H9 (cell line): Measurements from ENCODE around the gene TGM5. TPM values are rescaled to one million over a fixed set of nuclear protein-coding genes. Genes with fewer than 3 reads are reported as not detected.

Experiments used
- DNase-seq: peaks from one replicate; pipeline ENCODE4 v3.0.0-alpha.2; 2017
- H2AFZ ChIP-seq: one replicate; pipeline ENCODE4 v1.6.1; 2013; ENCODE audit warnings: mild to moderate bottlenecking, low read length, control low read depth, moderate library complexity
- H2AK5ac ChIP-seq: 2 replicates; pipeline ENCODE4 v1.6.1; 2013; ENCODE audit warnings: low read length, control low read depth, mixed read lengths; ENCODE audit not compliant: insufficient read length
- H2BK120ac ChIP-seq: one replicate; pipeline ENCODE4 v1.6.1; 2013; ENCODE audit warnings: low read depth, mild to moderate bottlenecking, low read length, control low read depth, inconsistent platforms; ENCODE audit not compliant: poor library complexity, severe bottlenecking
- H2BK12ac ChIP-seq: 2 replicates; pipeline ENCODE4 v1.6.1; 2013; ENCODE audit warnings: low read length, control low read depth, mixed read lengths, low read depth; ENCODE audit not compliant: insufficient read length
- H2BK15ac ChIP-seq: 2 replicates; pipeline ENCODE4 v1.6.1; 2013; ENCODE audit warnings: low read depth, low read length, control low read depth
- H2BK20ac ChIP-seq: one replicate; pipeline ENCODE4 v1.6.1; 2013; ENCODE audit warnings: low read depth, mild to moderate bottlenecking, low read length, control low read depth, inconsistent platforms; ENCODE audit not compliant: poor library complexity, severe bottlenecking
- H2BK5ac ChIP-seq: 2 replicates; pipeline ENCODE4 v1.6.1; 2013; ENCODE audit warnings: low read length, control low read depth, mixed read lengths; ENCODE audit not compliant: insufficient read length
- H3K14ac ChIP-seq: 2 replicates; pipeline ENCODE4 v1.6.1; 2013; ENCODE audit warnings: low read length, control low read depth; ENCODE audit not compliant: insufficient read depth
- H3K18ac ChIP-seq: 2 replicates; pipeline ENCODE4 v1.6.1; 2013; ENCODE audit warnings: low read depth, mild to moderate bottlenecking, mixed read lengths, low read length, control low read depth; ENCODE audit not compliant: insufficient read length
- H3K23ac ChIP-seq: 2 replicates; pipeline ENCODE4 v1.6.1; 2013; ENCODE audit warnings: low read length, control low read depth, mixed read lengths, low read depth; ENCODE audit not compliant: insufficient read length
- H3K23me2 ChIP-seq: 2 replicates; pipeline ENCODE4 v1.6.1; 2013; ENCODE audit warnings: low read depth, mild to moderate bottlenecking, mixed read lengths, low read length, control low read depth; ENCODE audit not compliant: insufficient read length, poor library complexity, severe bottlenecking
- H3K27ac ChIP-seq: 2 replicates; pipeline ENCODE4 v1.5.1; 2013; ENCODE audit warnings: low read length, control low read depth, mixed read lengths, low read depth; ENCODE audit not compliant: insufficient read length
- H3K27me3 ChIP-seq: 2 replicates; pipeline ENCODE4 v1.6.1; 2013; ENCODE audit warnings: low read length, control low read depth, inconsistent platforms; ENCODE audit not compliant: insufficient read depth
- H3K4ac ChIP-seq: 2 replicates; pipeline ENCODE4 v1.6.1; 2013; ENCODE audit warnings: low read depth, mild to moderate bottlenecking, control low read depth, inconsistent platforms, low read length, moderate library complexity
- H3K4me1 ChIP-seq: 2 replicates; pipeline ENCODE4 v1.6.1; 2013; ENCODE audit warnings: low read length, control low read depth, inconsistent platforms; ENCODE audit not compliant: insufficient read depth
- H3K4me2 ChIP-seq: 2 replicates; pipeline ENCODE4 v1.6.1; 2013; ENCODE audit warnings: low read length, control low read depth, mixed read lengths; ENCODE audit not compliant: insufficient read length, insufficient read depth
- H3K56ac ChIP-seq: 2 replicates; pipeline ENCODE4 v1.6.1; 2013; ENCODE audit warnings: low read depth, mild to moderate bottlenecking, mixed read lengths, low read length, control low read depth; ENCODE audit not compliant: insufficient read length
- H3K79me1 ChIP-seq: 2 replicates; pipeline ENCODE4 v1.6.1; 2013; ENCODE audit warnings: low read depth, mild to moderate bottlenecking, moderate library complexity, low read length, control low read depth, inconsistent platforms; ENCODE audit not compliant: insufficient read depth, poor library complexity, severe bottlenecking
- H3K79me2 ChIP-seq: 2 replicates; pipeline ENCODE4 v1.6.1; 2013; ENCODE audit warnings: low read length, control low read depth, inconsistent platforms; ENCODE audit not compliant: insufficient read depth
- H3K9ac ChIP-seq: 2 replicates; pipeline ENCODE4 v1.6.1; 2013; ENCODE audit warnings: low read length, control low read depth, mixed read lengths; ENCODE audit not compliant: insufficient read length; ENCODE audit errors: extremely low read depth
- H3K9me3 ChIP-seq: one replicate; pipeline ENCODE4 v1.6.1; 2013; ENCODE audit warnings: low read depth, low read length, inconsistent platforms; ENCODE audit not compliant: control insufficient read depth
- H3T11ph ChIP-seq: one replicate; pipeline ENCODE4 v1.6.1; 2013; ENCODE audit warnings: mild to moderate bottlenecking, low read length, control low read depth, inconsistent platforms
- H4K20me1 ChIP-seq: one replicate; pipeline ENCODE4 v1.6.1; 2013; ENCODE audit not compliant: control insufficient read depth, insufficient read length, insufficient read depth
- H4K5ac ChIP-seq: 2 replicates; pipeline ENCODE4 v1.6.1; 2013; ENCODE audit warnings: low read depth, mild to moderate bottlenecking, mixed read lengths, low read length, control low read depth; ENCODE audit not compliant: insufficient read length
- H4K8ac ChIP-seq: replicated peaks from 2 replicates; pipeline ENCODE4 v1.6.1; 2013; ENCODE audit warnings: low read length, control low read depth, mixed read lengths, low read depth; ENCODE audit not compliant: insufficient read length
- H4K91ac ChIP-seq: 2 replicates; pipeline ENCODE4 v1.6.1; 2013; ENCODE audit warnings: low read depth, mild to moderate bottlenecking, moderate library complexity, mixed read lengths, low read length, control low read depth; ENCODE audit not compliant: insufficient read length
- H3K27ac Mint-ChIP-seq, 3 experiments: 2 replicates in 2 of 3; 3 replicates in 1 of 3; pipeline ENCODE4 v1.8.0; 2020 to 2021; ENCODE audit warnings: mixed read lengths in 3 of 3, mild to moderate bottlenecking in 1 of 3, moderate library complexity in 1 of 3
- H3K27me3 Mint-ChIP-seq: 2 replicates; pipeline ENCODE4 v1.8.0; 2021; ENCODE audit warnings: low read depth, mild to moderate bottlenecking, moderate library complexity, mixed read lengths
- H3K36me3 Mint-ChIP-seq, 3 experiments: 2 replicates in 2 of 3; 3 replicates in 1 of 3; pipeline ENCODE4 v1.8.0; 2020 to 2021; ENCODE audit warnings: low read depth in 3 of 3, mixed read lengths in 3 of 3; ENCODE audit not compliant: insufficient read depth in 1 of 3
- H3K4me1 Mint-ChIP-seq, 2 experiments: 2 replicates each; pipeline ENCODE4 v1.8.0; 2020; ENCODE audit warnings: mixed read lengths in 2 of 2
- H3K4me3 Mint-ChIP-seq, 2 experiments: 2 replicates in 1 of 2; 3 replicates in 1 of 2; pipeline ENCODE4 v1.8.0; 2020 to 2021; ENCODE audit warnings: mild to moderate bottlenecking in 2 of 2, mixed read lengths in 2 of 2, moderate library complexity in 1 of 2
- H3K9me3 Mint-ChIP-seq, 2 experiments: 2 replicates in 1 of 2; 3 replicates in 1 of 2; pipeline ENCODE4 v1.8.0; 2020; ENCODE audit warnings: mild to moderate bottlenecking in 2 of 2, mixed read lengths in 2 of 2, moderate library complexity in 1 of 2
- WGBS: extraction: QIAGEN DNeasy Blood & Tissue Kit; methylation state at CpG from one replicate; pipeline ENCODE4 v1.1.7; 2013; ENCODE audit warnings: missing lambda C conversion rate, low lambda C conversion rate, mixed read lengths; ENCODE audit not compliant: insufficient read length; ENCODE audit errors: extremely low coverage; 5-methylcytosine and 5-hydroxymethylcytosine counted together
- total RNA-seq: library from RNA; stranded (reverse); gene quantifications from 2 replicates; pipeline ENCODE4 v1.2.1, GENCODE V29; 2021
- TF ChIP-seq, protein P1 (sequence below): fragments of 200-600 bp; sonication (generic); conservative IDR thresholded peaks from 3 replicates; pipeline ENCODE4 v1.8.0; 2021; ENCODE audit warnings: antibody characterized with exemption, mild to moderate bottlenecking

TGM5 gene
- total RNA-seq, 1 experiment from 2014 or later: not detected

DNA sequence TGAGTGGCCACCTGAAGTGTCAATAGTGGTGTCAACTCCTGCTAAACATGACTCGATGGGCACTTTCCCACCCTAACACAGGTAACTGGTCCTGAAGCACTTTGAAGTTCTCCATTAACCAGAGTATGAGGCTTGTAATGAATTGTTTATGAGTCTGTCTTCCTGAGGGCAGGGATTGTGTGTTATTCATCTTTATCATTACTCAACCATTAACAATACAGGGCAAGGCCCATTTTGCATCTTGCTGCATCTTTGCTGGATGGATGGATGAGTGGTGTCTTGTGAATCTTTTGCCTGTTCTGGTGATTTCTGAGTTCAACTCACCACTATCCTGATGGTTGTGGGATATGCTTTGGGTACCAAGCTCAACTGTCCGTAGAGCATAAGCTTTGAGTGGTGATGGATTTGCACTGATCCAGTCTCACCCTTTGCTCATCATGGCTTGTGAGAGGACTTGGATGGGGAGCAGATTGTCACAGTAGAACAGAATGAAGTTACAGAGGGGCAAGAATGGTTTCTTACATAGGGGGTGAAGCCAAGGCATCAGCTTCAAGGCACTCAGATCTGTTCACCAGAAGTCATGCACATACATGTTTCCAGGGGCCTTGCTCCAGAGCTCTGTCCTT lies 23.6 kb downstream of the TGM5 start:
- H3K23ac ChIP-seq: no peak overlapping the region
- peaks cover 6% of the 10 kb centered on the region for H3K27me3 Mint-ChIP-seq
- no peaks in the 10 kb centered on the region for H4K20me1 ChIP-seq
- H3K14ac ChIP-seq: no peak overlapping the region
- no peak overlapping the region for H4K5ac ChIP-seq
- H2BK120ac ChIP-seq: no peak overlapping the region
- H3T11ph ChIP-seq: no peak overlapping the region
- H3K4ac ChIP-seq: no peak overlapping the region
- no peaks in the 10 kb centered on the region for H3K79me1 ChIP-seq
- H2BK15ac ChIP-seq: no peak overlapping the region
- H3K79me2 ChIP-seq: no peaks in the 10 kb centered on the region
- H3K9ac ChIP-seq: no peak overlapping the region
- no peak overlapping the region for H2AK5ac ChIP-seq
- no peaks in the 10 kb centered on the region for H3K23me2 ChIP-seq
- H4K8ac ChIP-seq: no peak overlapping the region
- no peak overlapping the region for H2BK12ac ChIP-seq
- no peaks in the 10 kb centered on the region for H3K27me3 ChIP-seq
- no peak overlapping the region for H2BK5ac ChIP-seq
- H3K27ac ChIP-seq: no peak overlapping the region
- DNase-seq: no peak
- H2BK20ac ChIP-seq: no peak overlapping the region
- no peak overlapping the region for H4K91ac ChIP-seq
- TF ChIP-seq, protein P1, sequence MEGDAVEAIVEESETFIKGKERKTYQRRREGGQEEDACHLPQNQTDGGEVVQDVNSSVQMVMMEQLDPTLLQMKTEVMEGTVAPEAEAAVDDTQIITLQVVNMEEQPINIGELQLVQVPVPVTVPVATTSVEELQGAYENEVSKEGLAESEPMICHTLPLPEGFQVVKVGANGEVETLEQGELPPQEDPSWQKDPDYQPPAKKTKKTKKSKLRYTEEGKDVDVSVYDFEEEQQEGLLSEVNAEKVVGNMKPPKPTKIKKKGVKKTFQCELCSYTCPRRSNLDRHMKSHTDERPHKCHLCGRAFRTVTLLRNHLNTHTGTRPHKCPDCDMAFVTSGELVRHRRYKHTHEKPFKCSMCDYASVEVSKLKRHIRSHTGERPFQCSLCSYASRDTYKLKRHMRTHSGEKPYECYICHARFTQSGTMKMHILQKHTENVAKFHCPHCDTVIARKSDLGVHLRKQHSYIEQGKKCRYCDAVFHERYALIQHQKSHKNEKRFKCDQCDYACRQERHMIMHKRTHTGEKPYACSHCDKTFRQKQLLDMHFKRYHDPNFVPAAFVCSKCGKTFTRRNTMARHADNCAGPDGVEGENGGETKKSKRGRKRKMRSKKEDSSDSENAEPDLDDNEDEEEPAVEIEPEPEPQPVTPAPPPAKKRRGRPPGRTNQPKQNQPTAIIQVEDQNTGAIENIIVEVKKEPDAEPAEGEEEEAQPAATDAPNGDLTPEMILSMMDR: no peak
- H3K4me3 Mint-ChIP-seq: no peak overlapping the region
- no peak overlapping the region for H3K27ac Mint-ChIP-seq
- no peak overlapping the region for H3K4me2 ChIP-seq
- no peaks in the 10 kb centered on the region for H3K4me1 ChIP-seq
- H3K4me1 Mint-ChIP-seq: 0 out of 4 replicates have a peak, but pooled peaks cover 0 to 2% of the 10 kb centered on the region in 2 experiments
- H3K9me3 ChIP-seq: no peaks in the 10 kb centered on the region
- no peaks in the 10 kb centered on the region for H3K9me3 Mint-ChIP-seq
- no peak overlapping the region for H3K18ac ChIP-seq
- H3K56ac ChIP-seq: no peak overlapping the region
- no CpG with 5 or more reads among the region's 2 CpGs for WGBS
- no peaks in the 10 kb centered on the region for H3K36me3 Mint-ChIP-seq
- no peak overlapping the region for H2AFZ ChIP-seq
